HT1080 (cell line): ENCODE data around the gene KSR1. TPM values are rescaled to one million over a fixed set of nuclear protein-coding genes. Genes with fewer than 3 reads are reported as not detected.

Source experiments
- DNase-seq: peaks from one replicate; pipeline ENCODE4 v3.0.0-alpha.2; 2015; ENCODE audit warnings: low read depth
- total RNA-seq: library from RNA; depleted of rRNA; stranded (reverse); fragments of >200 nt; shearing (Covaris generic); gene quantifications from 2 replicates; pipeline ENCODE4 v1.2.3, GENCODE V29; 2014

KSR1 gene
- total RNA-seq, 1 experiment from 2014 or later: 3.4 TPM

- DNase-seq: peak; percentile 67
Measured at GRCh38 chr17:27471321-27472269, 15.3 kb downstream of the KSR1 start.

- no peak for DNase-seq
Measured at GRCh38 chr17:27473190-27473747, 17.0 kb downstream of the KSR1 start.

- DNase-seq: no peak
Measured at GRCh38 chr17:27473748-27474609, 17.7 kb downstream of the KSR1 start.

GRCh38 chr17:27475070-27475673 lies 18.9 kb downstream of the KSR1 start:
- DNase-seq: no peak

GRCh38 chr17:27475981-27476895 lies 20.0 kb downstream of the KSR1 start:
- DNase-seq: no peak

GRCh38 chr17:27477050-27477888 lies 21.0 kb downstream of the KSR1 start:
- DNase-seq: no peak

GRCh38 chr17:27477971-27478684 lies 21.9 kb downstream of the KSR1 start:
- no peak for DNase-seq

- DNase-seq: no peak
Measured at GRCh38 chr17:27478901-27479538, 22.8 kb downstream of the KSR1 start.

GRCh38 chr17:27479838-27480237 lies 23.6 kb downstream of the KSR1 start:
- no peak for DNase-seq

GRCh38 chr17:27480699-27481098 lies 24.5 kb downstream of the KSR1 start:
- no peak for DNase-seq

- DNase-seq: no peak
Measured at GRCh38 chr17:27481327-27481726, 25.1 kb downstream of the KSR1 start.

- no peak for DNase-seq
Measured at GRCh38 chr17:27485125-27485524, 28.9 kb downstream of the KSR1 start.

GRCh38 chr17:27485716-27486495 lies 29.7 kb downstream of the KSR1 start:
- no peak for DNase-seq

- DNase-seq: no peak
Measured at GRCh38 chr17:27486741-27487140, 30.5 kb downstream of the KSR1 start.

- no peak for DNase-seq
Measured at GRCh38 chr17:27488231-27488630, 32.0 kb downstream of the KSR1 start.

GRCh38 chr17:27489045-27489715 lies 32.9 kb downstream of the KSR1 start:
- DNase-seq: no peak

- no peak for DNase-seq
Measured at GRCh38 chr17:27490391-27490790, 34.1 kb downstream of the KSR1 start.
